Osteoblast (primary cell): ENCODE data around the gene PROP1. TPM values are rescaled to one million over a fixed set of nuclear protein-coding genes. Genes with fewer than 3 reads are reported as not detected.
"Not testable (repeated sequence)": the region's sequence is repeated elsewhere in the genome, so short reads cannot be mapped to it uniquely, and the experiment has no call there.

Source experiments
- DNase-seq: peaks from one replicate; pipeline ENCODE4 v3.0.0; 2011; ENCODE audit warnings: low spot score, mixed read lengths; ENCODE audit not compliant: insufficient read length; ENCODE audit errors: missing footprints
- H2AFZ ChIP-seq: 2 replicates; pipeline ENCODE4 v1.6.0; 2011; ENCODE audit warnings: mild to moderate bottlenecking, low read length
- H3K27ac ChIP-seq: 2 replicates; pipeline ENCODE4 v1.5.1; 2011; ENCODE audit warnings: mild to moderate bottlenecking, low read depth, low read length, moderate library complexity
- H3K27me3 ChIP-seq: 2 replicates; pipeline ENCODE4 v1.6.0; 2012; ENCODE audit warnings: mild to moderate bottlenecking, control low read depth, inconsistent platforms, low read length, moderate library complexity; ENCODE audit not compliant: insufficient read depth
- H3K36me3 ChIP-seq: 2 replicates; pipeline ENCODE4 v1.5.1; 2011; ENCODE audit warnings: mild to moderate bottlenecking, low read length, control low read depth, moderate library complexity; ENCODE audit not compliant: insufficient read depth
- H3K4me1 ChIP-seq: 2 replicates; pipeline ENCODE4 v1.5.1; 2011; ENCODE audit warnings: mild to moderate bottlenecking, low read length, control low read depth, moderate library complexity; ENCODE audit not compliant: insufficient read depth
- H3K4me2 ChIP-seq: 2 replicates; pipeline ENCODE4 v1.6.0; 2011; ENCODE audit warnings: mild to moderate bottlenecking, low read length; ENCODE audit not compliant: insufficient read depth
- H3K4me3 ChIP-seq: fragments of 200-600 bp; sonication (generic); 3 replicates; pipeline ENCODE4 v1.5.1; 2012; ENCODE audit warnings: mild to moderate bottlenecking, low read length, inconsistent platforms; ENCODE audit not compliant: insufficient read depth
- H3K79me2 ChIP-seq: 2 replicates; pipeline ENCODE4 v1.6.0; 2012; ENCODE audit warnings: mild to moderate bottlenecking, low read length, control low read depth, inconsistent platforms; ENCODE audit not compliant: insufficient read depth
- H3K9me3 ChIP-seq: 2 replicates; pipeline ENCODE4 v1.5.1; 2011; ENCODE audit warnings: low read depth, low read length, control low read depth
- H4K20me1 ChIP-seq: 2 replicates; pipeline ENCODE4 v1.6.0; 2012; ENCODE audit warnings: mild to moderate bottlenecking, low read length, control low read depth; ENCODE audit not compliant: insufficient read depth
- total RNA-seq: library from RNA; depleted of rRNA; stranded (reverse); fragments of >200 nt; gene quantifications from 2 replicates; pipeline ENCODE4 v1.2.3, GENCODE V29; 2012
- TF ChIP-seq, protein P1 (sequence below): IDR thresholded peaks from 2 replicates; pipeline ENCODE4 v1.5.1; 2011; ENCODE audit warnings: mild to moderate bottlenecking, low read depth, low read length, moderate library complexity; ENCODE audit errors: extremely low read depth

Gene PROP1
- total RNA-seq, 1 donor = not detected

DNA sequence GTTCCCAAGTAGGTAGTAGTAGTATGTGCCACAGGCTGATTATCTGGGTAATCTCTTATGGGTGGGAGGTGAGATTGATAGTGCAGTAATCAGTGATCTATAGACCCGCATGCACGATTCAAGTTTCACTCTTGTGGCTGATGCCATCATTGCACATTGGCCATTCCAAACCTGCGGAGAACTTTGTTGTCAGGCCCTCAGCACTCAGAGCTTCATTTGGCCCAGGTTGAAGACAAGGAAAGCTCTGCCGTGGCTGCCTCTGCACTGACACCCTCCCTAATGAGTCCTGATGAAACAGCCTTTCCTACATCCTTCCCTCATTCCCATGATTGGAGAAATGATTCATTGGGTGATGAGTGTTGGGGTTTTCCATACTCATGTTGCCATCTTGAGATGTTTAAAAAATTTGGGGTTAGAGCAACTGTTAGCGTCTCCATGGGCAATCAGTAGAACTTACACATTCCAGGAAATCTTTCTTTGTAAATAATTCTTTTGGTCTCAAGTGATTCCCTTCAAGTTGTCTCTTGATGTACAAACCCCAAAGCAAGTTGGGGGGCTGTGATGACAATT, 22.9 kb downstream of the PROP1 start:
- Histone ChIP-seq H3K27ac (no peak overlapping the region), H3K4me3 (no peak overlapping the region), H3K79me2 (no peaks in the 10 kb centered on the region), H3K9me3 (no peaks in the 10 kb centered on the region), H3K36me3 (no peaks in the 10 kb centered on the region), H4K20me1 (no peaks in the 10 kb centered on the region), H2AFZ (no peak overlapping the region), H3K4me2 (no peak overlapping the region), H3K4me1 (no peaks in the 10 kb centered on the region), H3K27me3 (no peaks in the 10 kb centered on the region)
- TF ChIP-seq, protein P1, sequence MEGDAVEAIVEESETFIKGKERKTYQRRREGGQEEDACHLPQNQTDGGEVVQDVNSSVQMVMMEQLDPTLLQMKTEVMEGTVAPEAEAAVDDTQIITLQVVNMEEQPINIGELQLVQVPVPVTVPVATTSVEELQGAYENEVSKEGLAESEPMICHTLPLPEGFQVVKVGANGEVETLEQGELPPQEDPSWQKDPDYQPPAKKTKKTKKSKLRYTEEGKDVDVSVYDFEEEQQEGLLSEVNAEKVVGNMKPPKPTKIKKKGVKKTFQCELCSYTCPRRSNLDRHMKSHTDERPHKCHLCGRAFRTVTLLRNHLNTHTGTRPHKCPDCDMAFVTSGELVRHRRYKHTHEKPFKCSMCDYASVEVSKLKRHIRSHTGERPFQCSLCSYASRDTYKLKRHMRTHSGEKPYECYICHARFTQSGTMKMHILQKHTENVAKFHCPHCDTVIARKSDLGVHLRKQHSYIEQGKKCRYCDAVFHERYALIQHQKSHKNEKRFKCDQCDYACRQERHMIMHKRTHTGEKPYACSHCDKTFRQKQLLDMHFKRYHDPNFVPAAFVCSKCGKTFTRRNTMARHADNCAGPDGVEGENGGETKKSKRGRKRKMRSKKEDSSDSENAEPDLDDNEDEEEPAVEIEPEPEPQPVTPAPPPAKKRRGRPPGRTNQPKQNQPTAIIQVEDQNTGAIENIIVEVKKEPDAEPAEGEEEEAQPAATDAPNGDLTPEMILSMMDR = no peak
- no peak for DNase-seq

DNA sequence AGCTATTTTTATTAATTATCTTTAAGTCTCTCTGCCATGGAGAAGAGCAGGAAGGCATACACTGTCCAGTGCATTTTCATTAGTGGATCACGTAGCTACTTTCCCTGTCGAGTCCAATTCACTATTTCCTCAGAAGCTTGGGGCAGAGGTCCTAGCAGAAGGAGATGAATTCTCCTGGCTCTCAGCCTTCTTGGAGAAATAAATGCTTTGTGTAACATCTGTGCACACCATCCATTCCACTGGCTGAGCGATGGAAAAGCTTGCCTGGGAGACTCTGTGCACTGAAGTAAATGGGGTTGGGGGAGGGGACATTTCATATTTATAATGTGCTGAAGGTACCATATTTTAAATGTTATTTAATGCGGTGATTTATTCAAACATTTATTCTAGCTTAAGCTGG, 23.4 kb downstream of the PROP1 start:
- H3K27me3 ChIP-seq = no peaks in the 10 kb centered on the region
- DNase-seq = no peak
- H3K4me3 ChIP-seq = no peak overlapping the region
- H2AFZ ChIP-seq = no peak overlapping the region
- H3K4me2 ChIP-seq = no peak overlapping the region
- no peak overlapping the region for H3K27ac ChIP-seq
- no peaks in the 10 kb centered on the region for H3K79me2 ChIP-seq
- no peaks in the 10 kb centered on the region for H3K4me1 ChIP-seq
- no peaks in the 10 kb centered on the region for H4K20me1 ChIP-seq
- TF ChIP-seq, protein P1 = no peak
- no peaks in the 10 kb centered on the region for H3K36me3 ChIP-seq
- no peaks in the 10 kb centered on the region for H3K9me3 ChIP-seq

DNA sequence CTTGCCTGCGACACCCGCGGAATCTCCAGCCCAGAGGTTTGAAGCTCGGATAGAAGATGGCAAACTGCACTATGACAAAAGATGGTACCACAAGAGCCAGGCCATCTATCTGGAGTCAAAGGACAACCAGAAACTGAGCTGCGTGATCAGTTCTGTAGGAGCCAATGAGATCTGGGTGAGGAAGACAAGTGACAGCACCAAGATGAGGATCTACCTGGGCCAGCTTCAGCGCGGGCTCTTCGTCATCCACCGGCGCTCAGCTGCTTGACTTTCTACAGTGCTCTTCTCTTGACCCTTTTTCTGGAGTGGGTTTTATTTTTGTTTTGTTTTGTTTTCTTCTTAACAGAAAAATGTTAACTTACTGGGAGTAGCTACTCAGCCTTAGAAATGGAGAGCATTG, 24.0 kb downstream of the PROP1 start:
- not testable (repeated sequence) for H3K79me2 ChIP-seq, H3K27me3 ChIP-seq, H3K4me2 ChIP-seq, H4K20me1 ChIP-seq, H2AFZ ChIP-seq, H3K4me1 ChIP-seq, H3K36me3 ChIP-seq, H3K27ac ChIP-seq, H3K4me3 ChIP-seq, H3K9me3 ChIP-seq, DNase-seq

DNA sequence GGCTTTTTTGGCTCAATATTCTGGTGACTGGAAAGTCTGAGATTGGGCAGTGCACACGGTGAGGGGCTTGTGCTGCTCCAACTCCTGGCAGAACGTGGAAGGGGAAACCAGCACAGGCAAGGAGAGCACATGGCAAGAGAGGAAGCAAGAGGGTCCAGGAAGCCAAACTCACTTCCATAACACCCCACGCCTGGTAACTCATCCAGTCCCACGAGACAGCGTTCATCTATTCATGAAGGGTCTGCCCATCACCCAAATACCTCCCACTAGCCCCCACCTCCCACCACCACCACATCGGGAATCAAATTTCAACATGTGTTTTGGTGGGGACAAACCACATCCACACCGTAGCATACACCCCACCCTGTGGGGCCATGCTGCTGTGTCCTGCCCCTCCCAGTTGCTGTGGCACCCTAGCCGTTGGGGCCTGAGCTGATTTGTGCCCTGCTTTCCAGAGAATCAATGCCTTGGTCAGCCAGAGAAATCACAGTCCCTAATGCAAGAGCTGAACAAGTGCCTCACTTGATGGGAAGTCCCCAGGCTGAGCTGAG, 27.3 kb downstream of the PROP1 start:
- Histone ChIP-seq H3K4me2 (no peak overlapping the region), H3K4me3 (no peak overlapping the region), H3K79me2 (no peaks in the 10 kb centered on the region), H2AFZ (no peak overlapping the region), H4K20me1 (no peaks in the 10 kb centered on the region), H3K27me3 (no peaks in the 10 kb centered on the region), H3K4me1 (no peaks in the 10 kb centered on the region), H3K27ac (no peak overlapping the region), H3K9me3 (no peaks in the 10 kb centered on the region), H3K36me3 (no peaks in the 10 kb centered on the region)
- no peak for DNase-seq
- TF ChIP-seq, protein P1 = no peak
